CD4-positive, alpha-beta T cell (primary cell): ENCODE measurements around the gene OR2M7. TPM values are rescaled to one million over a fixed set of nuclear protein-coding genes. Genes with fewer than 3 reads are reported as not detected.
"Not testable (repeated sequence)": the region's sequence is repeated elsewhere in the genome, so short reads cannot be mapped to it uniquely, and the experiment has no call there.

Experiments
- ATAC-seq: fragments of 200-7000 bp; cut with Tn5 transposase; one replicate; pipeline ENCODE4 v1.10.0; 2022; ENCODE audit warnings: mild to moderate bottlenecking; ENCODE audit not compliant: poor library complexity
- CTCF ChIA-PET: fragments of 350-600 bp; sonication (Branson Sonifier 250); formaldehyde crosslinking; loops from one replicate; lab custom pipeline; 2021; ENCODE audit warnings: antibody characterized with exemption, inconsistent platforms; lab: Charles Lee
- POLR2A ChIA-PET: fragments of 350-600 bp; sonication (Branson Sonifier 250); formaldehyde crosslinking; loops from one replicate; lab custom pipeline; 2021; ENCODE audit warnings: antibody characterized with exemption, inconsistent platforms; lab: Charles Lee
- DNase-seq, 14 experiments: peaks; one replicate each; pipeline ENCODE4 v3.0.0-alpha.2; 2013 to 2020; ENCODE audit warnings: mixed read lengths in 2 of 14
- H3K27ac ChIP-seq, 2 donors: one replicate each; pipeline versions ENCODE4 v1.5.1 to v1.7.0; 2013; ENCODE audit warnings: low read length in 2 of 2, low read depth in 1 of 2, mild to moderate bottlenecking in 1 of 2
- H3K27me3 ChIP-seq, 2 experiments: 1 replicate in 1 of 2; 2 replicates in 1 of 2; pipeline versions ENCODE4 v1.6.1 to v1.7.0; 2013; ENCODE audit warnings: low read length in 2 of 2, control low read depth in 1 of 2, mild to moderate bottlenecking in 1 of 2, moderate library complexity in 1 of 2; ENCODE audit not compliant: insufficient read depth in 2 of 2, control insufficient read depth in 1 of 2
- H3K36me3 ChIP-seq: one replicate; pipeline ENCODE4 v1.6.1; 2013; ENCODE audit warnings: low read length, control low read depth; ENCODE audit not compliant: insufficient read depth
- H3K4me1 ChIP-seq: one replicate; pipeline ENCODE4 v1.6.1; 2013; ENCODE audit warnings: low read length, control low read depth; ENCODE audit not compliant: insufficient read depth
- H3K4me3 ChIP-seq: one replicate; pipeline ENCODE4 v1.5.1; 2013; ENCODE audit warnings: mild to moderate bottlenecking, low read length, moderate library complexity
- H3K9me3 ChIP-seq, 2 experiments: 1 replicate in 1 of 2; 2 replicates in 1 of 2; pipeline versions ENCODE4 v1.6.1 to v1.7.0; 2013; ENCODE audit warnings: low read length in 2 of 2, mild to moderate bottlenecking in 2 of 2, control low read depth in 1 of 2, moderate library complexity in 1 of 2; ENCODE audit not compliant: control insufficient read depth in 1 of 2, insufficient read depth in 1 of 2
- H3K27ac Mint-ChIP-seq: one replicate; pipeline ENCODE4 v1.8.0; 2020; ENCODE audit warnings: mixed read lengths
- H3K27me3 Mint-ChIP-seq: one replicate; pipeline ENCODE4 v1.8.0; 2021; ENCODE audit warnings: mixed read lengths
- H3K36me3 Mint-ChIP-seq: one replicate; pipeline ENCODE4 v1.8.0; 2021; ENCODE audit warnings: low read depth, mixed read lengths
- H3K4me1 Mint-ChIP-seq: one replicate; pipeline ENCODE4 v1.8.0; 2021; ENCODE audit warnings: low read depth, mixed read lengths
- H3K4me3 Mint-ChIP-seq: one replicate; pipeline ENCODE4 v1.8.0; 2020; ENCODE audit warnings: mild to moderate bottlenecking, mixed read lengths
- H3K9me3 Mint-ChIP-seq: one replicate; pipeline ENCODE4 v1.8.0; 2020; ENCODE audit warnings: mixed read lengths
- CTCF ChIP-seq: fragments of 200-600 bp; IDR thresholded peaks from one replicate; pipeline ENCODE4 v1.8.0; 2022; ENCODE audit warnings: antibody characterized with exemption, mild to moderate bottlenecking
- intact Hi-C, 2 experiments: fragments of 100-400 bp; cut with DNase I in 1 of 2; cut with micrococcal nuclease in 1 of 2; formaldehyde crosslinking; loops; one replicate each; pipeline versions ENCODE4 v1.15.1 to v1.9.0; 2023 to 2025; cut with DNase I, micrococcal nuclease
- total RNA-seq, 174 experiments: library from RNA in 2 of 174; stranded (reverse) in 2 of 174; gene quantifications; one replicate each; pipeline ENCODE4 v1.2.3 and lab custom pipeline; 2021 to 2026

Gene OR2M7
- total RNA-seq, 2 experiments from 2014 or later: not detected

- H3K4me3 Mint-ChIP-seq: no peak overlapping the region
- ATAC-seq (no peak), DNase-seq (no peak)
- intact Hi-C loops: no loop called here
- ChIA-PET POLR2A (no interaction called here), CTCF (no interaction called here)
- Histone ChIP-seq H3K9me3 (peaks cover 0 to 6% of the 10 kb centered on the region in 2 experiments), H3K27ac (no peak overlapping the region), H3K4me3 (no peak overlapping the region), H3K4me1 (no peaks in the 10 kb centered on the region), H3K27me3 (no peaks in the 10 kb centered on the region), H3K36me3 (no peaks in the 10 kb centered on the region)
- H3K27me3 Mint-ChIP-seq: no peaks in the 10 kb centered on the region
- no peaks in the 10 kb centered on the region for H3K36me3 Mint-ChIP-seq
- TF ChIP-seq CTCF: no peak
- no peaks in the 10 kb centered on the region for H3K4me1 Mint-ChIP-seq
- no peak overlapping the region for H3K27ac Mint-ChIP-seq
- H3K9me3 Mint-ChIP-seq: no peaks in the 10 kb centered on the region
Observed at GRCh38 chr1:248306103-248306502, 18.3 kb downstream of the OR2M7 start.

DNA sequence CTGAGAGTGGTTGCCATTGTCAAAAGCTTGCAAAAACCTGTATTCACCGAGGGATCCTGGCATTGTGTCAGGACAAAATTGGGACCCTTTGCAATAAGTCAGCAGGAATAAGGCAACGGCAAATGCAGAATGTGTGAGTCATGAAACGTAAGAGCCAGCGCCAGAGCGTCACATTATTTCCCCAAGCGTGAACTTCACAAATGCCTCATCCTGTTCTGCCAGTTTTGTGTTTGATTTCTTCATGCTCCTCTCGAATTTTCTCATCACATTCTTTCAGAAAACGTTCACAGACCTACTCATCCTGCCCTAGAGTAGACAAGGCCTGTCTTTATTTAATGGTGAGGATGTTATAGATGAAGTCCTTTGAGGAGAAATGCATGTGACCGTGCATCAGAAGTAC lies 18.7 kb downstream of the OR2M7 start:
- intact Hi-C loops, POLR2A ChIA-PET, H3K4me3 Mint-ChIP-seq: not testable (repeated sequence)

GRCh38 chr1:248303324-248303723 lies 21.0 kb downstream of the OR2M7 start, which contains the start of gene OR2T12:
Gene OR2T12 (minus strand): TSS chr1:248303424. CDS start chr1:248295578, 7,846 bp downstream.
- ChIA-PET POLR2A (no interaction called here), CTCF (no interaction called here)
- intact Hi-C loops: no loop called here
- no peak for ATAC-seq
- TF ChIP-seq CTCF: no peak
- Mint-ChIP-seq H3K27ac (no peak within 1 kb of the TSS), H3K27me3 (no peaks in the 10 kb centered on the region), H3K4me3 (no peak within 1 kb of the TSS), H3K36me3 (no peaks in the 10 kb centered on the region), H3K9me3 (peaks cover 2% of the 10 kb centered on the region), H3K4me1 (no peaks in the 10 kb centered on the region)
- no peak for DNase-seq
- Histone ChIP-seq H3K4me3 (no peak within 1 kb of the TSS), H3K27me3 (no peaks in the 10 kb centered on the region), H3K4me1 (no peaks in the 10 kb centered on the region), H3K9me3 (peaks cover 0 to 6% of the 10 kb centered on the region in 2 experiments), H3K27ac (no peak within 1 kb of the TSS), H3K36me3 (no peaks in the 10 kb centered on the region)

More for the DNA sequence above, 18.7 kb downstream of the OR2M7 start:
- H3K27me3 ChIP-seq, H3K27ac Mint-ChIP-seq, H3K36me3 ChIP-seq, H3K9me3 ChIP-seq, DNase-seq, H3K27ac ChIP-seq, CTCF ChIA-PET, H3K27me3 Mint-ChIP-seq, ATAC-seq, H3K36me3 Mint-ChIP-seq, H3K4me1 ChIP-seq, H3K4me1 Mint-ChIP-seq, H3K4me3 ChIP-seq, H3K9me3 Mint-ChIP-seq: not testable (repeated sequence)

- no peaks in the 10 kb centered on the region for H3K4me1 Mint-ChIP-seq
- peaks cover 5% of the 10 kb centered on the region for H3K27me3 Mint-ChIP-seq
Observed at GRCh38 chr1:248288391-248288790, 36.0 kb downstream of the OR2M7 start.

More at GRCh38 chr1:248288391-248288790, 36.0 kb downstream of the OR2M7 start:
- no peak overlapping the region for H3K27ac ChIP-seq
- TF ChIP-seq CTCF: no peak
- POLR2A ChIA-PET: no interaction called here
- Mint-ChIP-seq H3K27ac (no peak overlapping the region), H3K9me3 (no peaks in the 10 kb centered on the region), H3K36me3 (no peaks in the 10 kb centered on the region), H3K4me3 (no peak overlapping the region)
- H3K9me3 ChIP-seq: no peaks in the 10 kb centered on the region
- intact Hi-C loops: no loop called here
- no peak for DNase-seq
- H3K27me3 ChIP-seq: no peaks in the 10 kb centered on the region
- no peaks in the 10 kb centered on the region for H3K36me3 ChIP-seq
- H3K4me1 ChIP-seq: no peaks in the 10 kb centered on the region
- H3K4me3 ChIP-seq: no peak overlapping the region
- CTCF ChIA-PET: no interaction called here
- ATAC-seq: no peak
